Endothelial cell of umbilical vein (primary cell): ENCODE measurements around the gene RAB40A. TPM values are rescaled to one million over a fixed set of nuclear protein-coding genes. Genes with fewer than 3 reads are reported as not detected.
"Not testable (repeated sequence)": the region's sequence is repeated elsewhere in the genome, so short reads cannot be mapped to it uniquely, and the experiment has no call there.

ENCODE experiments used
- BruUV-seq: library from RNA; stranded (reverse); fragments of 400-500 nt; replicated peaks from 2 replicates; lab custom pipeline; 2021; lab: Mats Ljungman, UMichigan
- CTCF ChIA-PET: fragments of 300-600, 350-600 bp; sonication (Branson Sonifier 250); formaldehyde crosslinking; loops from one replicate; lab custom pipeline; 2021; ENCODE audit warnings: antibody characterized with exemption, inconsistent platforms; lab: Charles Lee
- POLR2A ChIA-PET: fragments of 300-600, 350-600 bp; sonication (Branson Sonifier 250); formaldehyde crosslinking; loops from one replicate; lab custom pipeline; 2021; ENCODE audit warnings: antibody characterized with exemption, inconsistent platforms; lab: Charles Lee
- DNase-seq: peaks from one replicate; pipeline ENCODE4 v3.0.0-alpha.2; 2011; ENCODE audit warnings: low read depth, low spot score
- FAIRE-seq: peaks from 2 replicates; lab custom pipeline; 2011; peaks lifted over from hg19 to GRCh38; lab: Jason Lieb, UNC
- H2AFZ ChIP-seq: 2 replicates; pipeline ENCODE4 v1.6.0; 2012; ENCODE audit warnings: low read depth, low read length, control low read depth, inconsistent platforms
- H3K27ac ChIP-seq: 2 replicates; pipeline ENCODE4 v1.5.1; 2011; ENCODE audit warnings: low read depth, mild to moderate bottlenecking, control low read depth, low read length, moderate library complexity; ENCODE audit not compliant: insufficient read depth
- H3K27me3 ChIP-seq, 2 experiments: 2 replicates each; pipeline versions ENCODE4 v1.6.0 to v1.6.1; 2011; ENCODE audit warnings: low read length in 2 of 2, mixed read lengths in 1 of 2; ENCODE audit not compliant: control insufficient read depth in 2 of 2, insufficient read depth in 2 of 2
- H3K36me3 ChIP-seq, 2 experiments: 2 replicates in 1 of 2; 3 replicates in 1 of 2; pipeline ENCODE4 v1.5.1; 2011; ENCODE audit warnings: low read length in 2 of 2, mild to moderate bottlenecking in 1 of 2, moderate library complexity in 1 of 2; ENCODE audit not compliant: control insufficient read depth in 2 of 2, insufficient read depth in 2 of 2; ENCODE audit errors: extremely low read depth in 1 of 2
- H3K4me1 ChIP-seq: 3 replicates; pipeline ENCODE4 v1.5.1; 2011; ENCODE audit warnings: mild to moderate bottlenecking, low read length; ENCODE audit not compliant: control insufficient read depth, insufficient read depth; ENCODE audit errors: extremely low read depth
- H3K4me2 ChIP-seq: 2 replicates; pipeline ENCODE4 v1.6.1; 2011; ENCODE audit warnings: low read length, control low read depth, mixed read lengths; ENCODE audit not compliant: insufficient read depth
- H3K4me3 ChIP-seq, 3 experiments: fragments of 200-600 bp in 1 of 3; sonication (generic), shearing (Covaris generic) in 1 of 3; replicated peaks in 1 of 3; 2 replicates each; pipeline ENCODE4 v1.5.1; 2011 to 2016; ENCODE audit warnings: control low read depth in 3 of 3, low read length in 3 of 3, mild to moderate bottlenecking in 2 of 3, inconsistent platforms in 1 of 3, low read depth in 1 of 3, moderate library complexity in 1 of 3; ENCODE audit not compliant: insufficient read depth in 1 of 3
- H3K79me2 ChIP-seq: 2 replicates; pipeline ENCODE4 v1.6.0; 2012; ENCODE audit warnings: low read length, inconsistent platforms; ENCODE audit not compliant: control insufficient read depth, insufficient read depth
- H3K9ac ChIP-seq: replicated peaks from 2 replicates; pipeline ENCODE3; 2011; ENCODE audit warnings: low read length, control low read depth; ENCODE audit not compliant: insufficient read depth; ENCODE audit errors: extremely low read depth
- H3K9me1 ChIP-seq: replicated peaks from 3 replicates; pipeline ENCODE4 v1.6.0; 2011; ENCODE audit warnings: mild to moderate bottlenecking, low read length; ENCODE audit not compliant: control insufficient read depth, insufficient read depth; ENCODE audit errors: extremely low read depth
- H3K9me3 ChIP-seq: replicated peaks from 2 replicates; pipeline ENCODE4 v1.5.1; 2012; ENCODE audit warnings: low read length, inconsistent platforms; ENCODE audit not compliant: control insufficient read depth, insufficient read depth
- H4K20me1 ChIP-seq: replicated peaks from 2 replicates; pipeline ENCODE3; 2011; ENCODE audit warnings: mild to moderate bottlenecking, low read length; ENCODE audit not compliant: control insufficient read depth, insufficient read depth; ENCODE audit errors: extremely low read depth
- CTCF ChIP-seq, 2 donors: IDR thresholded peaks; 1 replicate in 1 of 2; 2 replicates in 1 of 2; pipeline ENCODE4 v1.5.1; 2011; ENCODE audit warnings: low read length in 2 of 2, mild to moderate bottlenecking in 2 of 2, moderate library complexity in 2 of 2, control low read depth in 1 of 2, inconsistent platforms in 1 of 2, low read depth in 1 of 2; ENCODE audit not compliant: insufficient read depth in 1 of 2; ENCODE audit errors: extremely low read depth in 1 of 2
- EZH2 ChIP-seq: IDR thresholded peaks from 2 replicates; pipeline ENCODE4 v1.6.1; 2012; ENCODE audit warnings: borderline replicate concordance, low read depth, mild to moderate bottlenecking, moderate library complexity, low read length, inconsistent platforms; ENCODE audit not compliant: severe bottlenecking
- FOS ChIP-seq: IDR thresholded peaks from 2 replicates; pipeline ENCODE4 v1.6.1; 2011; ENCODE audit warnings: mild to moderate bottlenecking, low read length, moderate library complexity, borderline replicate concordance; ENCODE audit not compliant: insufficient read depth
- GATA2 ChIP-seq: IDR thresholded peaks from 2 replicates; pipeline ENCODE4 v1.7.0; 2011; ENCODE audit warnings: low read depth, mild to moderate bottlenecking, moderate library complexity, mixed read lengths, low read length; ENCODE audit not compliant: insufficient read length, insufficient read depth
- JUN ChIP-seq: IDR thresholded peaks from 2 replicates; pipeline ENCODE4 v1.6.1; 2011; ENCODE audit warnings: borderline replicate concordance, low read depth; ENCODE audit not compliant: insufficient read length, insufficient read depth
- MAX ChIP-seq: IDR thresholded peaks from 2 replicates; pipeline ENCODE4 v1.6.1; 2011; ENCODE audit not compliant: insufficient read depth, insufficient read length
- MYC ChIP-seq: IDR thresholded peaks from one replicate; pipeline ENCODE4 v1.6.1; 2011; ENCODE audit warnings: mild to moderate bottlenecking, low read depth, low read length
- POLR2A ChIP-seq: IDR thresholded peaks from 2 replicates; pipeline ENCODE4 v1.6.1; 2012; ENCODE audit warnings: low read depth, mild to moderate bottlenecking, control low read depth, low read length
- POLR2AphosphoS5 ChIP-seq: IDR thresholded peaks from 2 replicates; pipeline ENCODE4 v1.6.1; 2012; ENCODE audit warnings: low read depth, mild to moderate bottlenecking, control low read depth, low read length, moderate library complexity; ENCODE audit not compliant: insufficient read depth
- dilution Hi-C: fragments of 300-500 bp; cut with MboI; formaldehyde crosslinking; loops from one replicate; pipeline ENCODE4 v1.15.0; 2019; ENCODE audit warnings: low sequenced_read_pairs; ENCODE audit not compliant: extremely low pct_ligation_motif_present
- intact Hi-C: fragments of 100-400 bp; cut with micrococcal nuclease; formaldehyde crosslinking; loops from one replicate; pipeline ENCODE4 v1.10.0; 2022
- polyA plus RNA-seq, 4 experiments: library from polyadenylated mRNA; depleted of rRNA in 3 of 4; stranded (reverse) in 3 of 4; unstranded in 1 of 4; fragments of >200 nt; gene quantifications; 2 replicates each; pipeline versions ENCODE4 v1.2.1 to v1.2.3, GENCODE V29; 2011 to 2012; ENCODE audit warnings: missing spikeins in 1 of 4
- total RNA-seq: library from RNA; stranded (reverse); gene quantifications from 2 replicates; pipeline ENCODE4 v1.2.3, GENCODE V29; 2021

The RAB40A gene
- total and polyA plus RNA-seq, 2 donors (not counting 3 experiments of a cell fraction or from before 2014, with no cell fraction given) = 0.30 to 0.58 TPM

GRCh38 chrX:103475381-103475780 is 43.9 kb downstream of the RAB40A start:
- CTCF ChIA-PET = interaction anchor here (0.9 kb wide), 1 partner anchor 524 kb away, joined by 3 read pairs; no protein-coding TSS in a partner anchor
- H3K4me2 ChIP-seq = no peak overlapping the region
- H3K9me3 ChIP-seq = no peaks in the 10 kb centered on the region
- no peak overlapping the region for H2AFZ ChIP-seq
- H3K27ac ChIP-seq = no peak overlapping the region
- FAIRE-seq (peak; percentile 31), DNase-seq (no peak)
- H3K9me1 ChIP-seq = no peaks in the 10 kb centered on the region
- intact Hi-C loops = no loop called here
- no peaks in the 10 kb centered on the region for H3K36me3 ChIP-seq
- dilution Hi-C loops = no loop called here
- H4K20me1 ChIP-seq = no peaks in the 10 kb centered on the region
- no peak overlapping the region for H3K4me3 ChIP-seq
- no peak overlapping the region for H3K9ac ChIP-seq
- BruUV-seq = no TSS peak
- POLR2A ChIA-PET = no interaction called here
- TF ChIP-seq JUN (no peak), MYC (no peak), CTCF (IDR thresholded peaks at IDR 0.05; ENCODE audit: extremely low read depth in 1 of 2, insufficient read depth in 1 of 2, low read depth in 1 of 2, low read length in 2 of 2) (no peak), MAX (no peak), FOS (no peak), POLR2A (no peak), GATA2 (no peak), EZH2 (no peak), POLR2AphosphoS5 (no peak)
- H3K4me1 ChIP-seq = no peaks in the 10 kb centered on the region
- no peaks in the 10 kb centered on the region for H3K27me3 ChIP-seq
- no peaks in the 10 kb centered on the region for H3K79me2 ChIP-seq

- dilution Hi-C loops, POLR2A ChIA-PET: not testable (repeated sequence)
Measured at GRCh38 chrX:103469977-103470376, 49.3 kb downstream of the RAB40A start.

More at GRCh38 chrX:103469977-103470376, 49.3 kb downstream of the RAB40A start:
- intact Hi-C loops, H3K9ac ChIP-seq, H3K9me3 ChIP-seq, DNase-seq, H3K36me3 ChIP-seq, H3K9me1 ChIP-seq, H3K4me2 ChIP-seq, FAIRE-seq, H3K27ac ChIP-seq, H3K4me3 ChIP-seq, H3K27me3 ChIP-seq, H2AFZ ChIP-seq, H3K79me2 ChIP-seq, H3K4me1 ChIP-seq, BruUV-seq, H4K20me1 ChIP-seq: not testable (repeated sequence)
- CTCF ChIA-PET = interaction anchor here (1.9 kb wide), 1 partner anchor 20 kb away, joined by 8 read pairs; no protein-coding TSS in a partner anchor
